Activated CD8-positive, alpha-beta T cell treated with anti-CD3 and anti-CD28 coated beads for 36 hours (primary cell): Measurements from ENCODE around the gene NLRX1. TPM values are rescaled to one million over a fixed set of nuclear protein-coding genes. Genes with fewer than 3 reads are reported as not detected.

Experiments used
- ATAC-seq: fragments of 200-7000 bp; cut with Tn5 transposase; one replicate; pipeline ENCODE4 v1.10.0; 2021; ENCODE audit warnings: mild to moderate bottlenecking, moderate library complexity
- CTCF ChIA-PET: fragments of 350-600 bp; sonication (Branson Sonifier 250); formaldehyde crosslinking; loops from one replicate; lab custom pipeline; 2021; ENCODE audit warnings: antibody characterized with exemption; lab: Charles Lee
- POLR2A ChIA-PET: fragments of 350-600 bp; sonication (Branson Sonifier 250); formaldehyde crosslinking; loops from one replicate; lab custom pipeline; 2021; ENCODE audit warnings: antibody characterized with exemption; lab: Charles Lee
- DNase-seq: peaks from one replicate; pipeline ENCODE4 v3.0.0-alpha.2; 2020
- H3K27ac Mint-ChIP-seq: one replicate; pipeline ENCODE4 v1.8.0; 2021; ENCODE audit warnings: mild to moderate bottlenecking, mixed read lengths
- H3K27me3 Mint-ChIP-seq: one replicate; pipeline ENCODE4 v1.8.0; 2021; ENCODE audit warnings: mixed read lengths
- H3K36me3 Mint-ChIP-seq: one replicate; pipeline ENCODE4 v1.8.0; 2021; ENCODE audit warnings: low read depth, mixed read lengths
- H3K4me1 Mint-ChIP-seq: one replicate; pipeline ENCODE4 v1.8.0; 2021; ENCODE audit warnings: low read depth, mixed read lengths
- H3K4me3 Mint-ChIP-seq: one replicate; pipeline ENCODE4 v1.8.0; 2021; ENCODE audit warnings: mild to moderate bottlenecking, moderate library complexity, mixed read lengths
- H3K9me3 Mint-ChIP-seq: one replicate; pipeline ENCODE4 v1.8.0; 2021; ENCODE audit warnings: mixed read lengths
- CTCF ChIP-seq: fragments of 200-600 bp; IDR thresholded peaks from one replicate; pipeline ENCODE4 v1.8.0; 2022; ENCODE audit warnings: antibody characterized with exemption, mild to moderate bottlenecking
- intact Hi-C: fragments of 100-400 bp; cut with micrococcal nuclease; formaldehyde crosslinking; loops from one replicate; pipeline ENCODE4 v1.10.0; 2022
- total RNA-seq, 2 experiments: library from RNA; stranded (reverse); gene quantifications; one replicate each; pipeline ENCODE4 v1.2.3, GENCODE V29; 2021

NLRX1 gene
- total RNA-seq, 2 experiments from 2014 or later: 20.1 to 21.3 TPM

GRCh38 chr11:119192111-119192510 lies 23.6 kb downstream of the NLRX1 start:
- CTCF ChIA-PET: interaction anchor here (0.9 to 2.1 kb wide), 5 partner anchors 41 to 131 kb away, joined by 4 to 10 read pairs (median 4); no protein-coding TSS in a partner anchor
- H3K36me3 Mint-ChIP-seq: no peaks in the 10 kb centered on the region
- no peaks in the 10 kb centered on the region for H3K27me3 Mint-ChIP-seq
- no peak overlapping the region for H3K27ac Mint-ChIP-seq
- no peak overlapping the region for H3K4me3 Mint-ChIP-seq
- peaks cover 2% of the 10 kb centered on the region for H3K4me1 Mint-ChIP-seq
- H3K9me3 Mint-ChIP-seq: no peaks in the 10 kb centered on the region
- intact Hi-C loops: no loop called here
- TF ChIP-seq CTCF: no peak
- POLR2A ChIA-PET: no interaction called here
- DNase-seq (no peak), ATAC-seq (no peak)

- DNase-seq (no peak), ATAC-seq (no peak)
- Mint-ChIP-seq H3K27me3 (no peaks in the 10 kb centered on the region), H3K36me3 (no peaks in the 10 kb centered on the region), H3K4me3 (no peak overlapping the region), H3K9me3 (no peaks in the 10 kb centered on the region), H3K4me1 (peaks cover 2% of the 10 kb centered on the region), H3K27ac (no peak overlapping the region)
- intact Hi-C loops: no loop called here
- TF ChIP-seq CTCF: no peak
- POLR2A ChIA-PET: no interaction called here
- CTCF ChIA-PET: interaction anchor here (0.9 to 1.9 kb wide), 5 partner anchors 24 to 121 kb away, joined by 3 to 5 read pairs (median 4); no protein-coding TSS in a partner anchor
These were observed 24.5 kb downstream of the NLRX1 start for GRCh38 chr11:119193001-119193400.

- DNase-seq (no peak), ATAC-seq (no peak)
- Mint-ChIP-seq H3K27ac (no peak overlapping the region), H3K27me3 (no peaks in the 10 kb centered on the region), H3K36me3 (no peaks in the 10 kb centered on the region), H3K4me1 (peaks cover 2% of the 10 kb centered on the region), H3K9me3 (no peaks in the 10 kb centered on the region), H3K4me3 (no peak overlapping the region)
- TF ChIP-seq CTCF: no peak
- intact Hi-C loops: no loop called here
- POLR2A ChIA-PET: no interaction called here
- CTCF ChIA-PET: interaction anchor here (0.9 to 1.9 kb wide), 4 partner anchors 25 to 74 kb away, joined by 3 to 5 read pairs (median 4); no protein-coding TSS in a partner anchor
These were observed 25.1 kb downstream of the NLRX1 start for GRCh38 chr11:119193626-119194025.

GRCh38 chr11:119194811-119195440 lies 26.4 kb downstream of the NLRX1 start:
- Mint-ChIP-seq H3K27me3 (no peaks in the 10 kb centered on the region), H3K4me3 (no peak overlapping the region), H3K9me3 (no peaks in the 10 kb centered on the region), H3K27ac (no peak overlapping the region), H3K36me3 (no peaks in the 10 kb centered on the region), H3K4me1 (peaks cover 2% of the 10 kb centered on the region)
- POLR2A ChIA-PET: interaction anchor here (0.9 kb wide), 2 partner anchors 8 to 11 kb away, joined by 3 read pairs; partner anchors contain the start of gene CBL
- DNase-seq (no peak), ATAC-seq (no peak)
- intact Hi-C loops: no loop called here
- CTCF ChIA-PET: interaction anchor here (0.9 to 3.4 kb wide), 8 partner anchors 11 to 128 kb away, joined by 3 to 35 read pairs (median 8); partner anchors contain the start of genes CBL and NLRX1
- no peak for TF ChIP-seq CTCF

GRCh38 chr11:119195680-119196079 lies 27.2 kb downstream of the NLRX1 start:
- ATAC-seq (no peak), DNase-seq (no peak)
- intact Hi-C loops: no loop called here
- no peak overlapping the region for H3K27ac Mint-ChIP-seq
- no peaks in the 10 kb centered on the region for H3K27me3 Mint-ChIP-seq
- POLR2A ChIA-PET: interaction anchor here (0.9 kb wide), 2 partner anchors 9 to 10 kb away, joined by 3 read pairs; partner anchors contain the start of gene CBL
- no peak for TF ChIP-seq CTCF
- CTCF ChIA-PET: interaction anchor here (0.8 to 3.4 kb wide), 25 partner anchors 9 to 143 kb away, joined by 3 to 35 read pairs (median 6); partner anchors contain the start of genes CBL, NLRX1 and VPS11
- no peaks in the 10 kb centered on the region for H3K36me3 Mint-ChIP-seq
- peaks cover 2% of the 10 kb centered on the region for H3K4me1 Mint-ChIP-seq
- no peak overlapping the region for H3K4me3 Mint-ChIP-seq
- H3K9me3 Mint-ChIP-seq: no peaks in the 10 kb centered on the region
